ENCODE measurements around the gene FFAR3.
A peak's percentile ranks its signal among the peaks of the same experiment; 100 is the strongest.

Gene FFAR3

DNA sequence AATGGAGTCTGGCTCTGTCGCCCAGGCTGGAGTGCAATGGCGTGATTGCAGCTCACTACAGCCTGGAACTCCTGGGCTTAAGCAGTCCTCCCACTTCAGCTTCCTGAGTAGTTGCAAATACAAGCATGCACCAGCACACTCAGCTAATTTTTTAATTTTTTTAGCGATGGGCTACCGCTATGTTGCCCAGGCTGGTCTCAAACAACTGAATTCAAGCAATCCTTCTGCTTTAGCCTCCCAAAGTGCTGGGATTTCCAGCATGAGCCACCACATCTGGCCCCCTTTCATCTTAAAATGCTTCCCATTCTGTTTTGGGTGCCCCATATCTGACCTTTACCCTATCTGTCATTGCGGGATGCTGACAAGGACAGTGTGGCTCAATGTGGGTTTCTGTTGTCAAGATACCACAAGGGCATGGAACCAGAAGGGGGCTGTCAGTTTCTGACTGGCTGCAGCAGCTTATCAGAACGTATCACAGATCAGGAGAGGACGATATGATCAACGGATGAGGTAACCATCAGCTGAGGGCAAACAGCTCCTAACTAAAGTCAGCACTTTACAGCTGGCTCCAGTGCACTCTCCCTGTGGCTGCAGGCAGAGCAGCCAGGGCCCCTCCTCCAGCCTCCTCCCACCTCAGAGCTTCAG is 45.0 kb downstream of the FFAR3 start:
- Histone ChIP-seq H3K4ac (ENCODE audit: low read length) (no peak overlapping the region), H3K9ac (ENCODE audit: low read depth, low read length, poor library complexity) (no peak overlapping the region), H4K91ac (ENCODE audit: low read depth, low read length, poor library complexity) (no peak overlapping the region), H4K8ac (ENCODE audit: low read depth, low read length) (no peak overlapping the region), H3K4me3 (ENCODE audit: low read length in 2 of 2) (no peak overlapping the region), H3K27me3 (ENCODE audit: control insufficient read depth in 3 of 3, insufficient read depth in 3 of 3, low read depth in 1 of 3, low read length in 3 of 3) (no peaks in the 10 kb centered on the region), H3K23ac (ENCODE audit: low read depth, low read length, poor library complexity) (no peak overlapping the region), H3K18ac (ENCODE audit: low read length) (no peak overlapping the region), H2BK15ac (ENCODE audit: low read length) (no peak overlapping the region), H3K4me2 (ENCODE audit: insufficient read depth, low read length, poor library complexity, severe bottlenecking) (no peak overlapping the region), H2BK12ac (ENCODE audit: low read length) (no peak overlapping the region), H2BK120ac (ENCODE audit: low read depth, low read length) (no peak overlapping the region), H3K14ac (ENCODE audit: low read length) (no peak overlapping the region), H3K27ac (replicated peaks; ENCODE audit: low read length) (no peak overlapping the region), H2BK5ac (ENCODE audit: low read length) (no peak overlapping the region), H2AK5ac (ENCODE audit: low read depth, low read length) (no peak overlapping the region), H3K79me1 (ENCODE audit: low read depth, low read length) (no peaks in the 10 kb centered on the region), H3K36me3 (replicated peaks in 1 of 2; ENCODE audit: control insufficient read depth in 2 of 2, insufficient read depth in 2 of 2, low read length in 2 of 2) (no peaks in the 10 kb centered on the region), H3K9me3 (replicated peaks in 1 of 2; ENCODE audit: control insufficient read depth in 2 of 2, insufficient read depth in 1 of 2, low read depth in 1 of 2, low read length in 2 of 2) (no peaks in the 10 kb centered on the region), H2AFZ (ENCODE audit: low read length) (no peak overlapping the region), H3K4me1 (ENCODE audit: control insufficient read depth in 2 of 2, insufficient read depth in 1 of 2, low read depth in 1 of 2, low read length in 2 of 2) (peaks cover 2 to 6% of the 10 kb centered on the region in 2 donors)
- WGBS, 2 donors (ENCODE audit: extremely low coverage in 2 of 2, insufficient read length in 2 of 2, insufficient replicate concordance in 1 of 2), result no CpG with 5 or more reads among the region's 8 CpGs
- DNase-seq (ENCODE audit: low spot score), result no peak

GRCh38 chr19:35404879-35405622 is 46.8 kb downstream of the FFAR3 start:
- Histone ChIP-seq H2AK5ac (ENCODE audit: low read depth, low read length) (no peak overlapping the region), H2BK120ac (ENCODE audit: low read depth, low read length) (no peak overlapping the region), H3K4me1 (ENCODE audit: control insufficient read depth in 2 of 2, insufficient read depth in 1 of 2, low read depth in 1 of 2, low read length in 2 of 2) (peaks cover 2 to 6% of the 10 kb centered on the region in 2 donors), H2BK15ac (ENCODE audit: low read length) (no peak overlapping the region), H3K23ac (ENCODE audit: low read depth, low read length, poor library complexity) (no peak overlapping the region), H3K9me3 (replicated peaks in 1 of 2; ENCODE audit: control insufficient read depth in 2 of 2, insufficient read depth in 1 of 2, low read depth in 1 of 2, low read length in 2 of 2) (no peaks in the 10 kb centered on the region), H3K4me2 (ENCODE audit: insufficient read depth, low read length, poor library complexity, severe bottlenecking) (no peak overlapping the region), H4K8ac (ENCODE audit: low read depth, low read length) (no peak overlapping the region), H3K27me3 (ENCODE audit: control insufficient read depth in 3 of 3, insufficient read depth in 3 of 3, low read depth in 1 of 3, low read length in 3 of 3) (no peaks in the 10 kb centered on the region), H3K36me3 (replicated peaks in 1 of 2; ENCODE audit: control insufficient read depth in 2 of 2, insufficient read depth in 2 of 2, low read length in 2 of 2) (no peaks in the 10 kb centered on the region), H3K4me3 (ENCODE audit: low read length in 2 of 2) (no peak overlapping the region), H3K79me1 (ENCODE audit: low read depth, low read length) (no peaks in the 10 kb centered on the region), H3K18ac (ENCODE audit: low read length) (no peak overlapping the region), H3K14ac (ENCODE audit: low read length) (no peak overlapping the region), H2AFZ (ENCODE audit: low read length) (peak overlapping the region; percentile 34), H4K91ac (ENCODE audit: low read depth, low read length, poor library complexity) (no peak overlapping the region), H3K9ac (ENCODE audit: low read depth, low read length, poor library complexity) (no peak overlapping the region), H3K27ac (replicated peaks; ENCODE audit: low read length) (peak overlapping the region; percentile 46), H2BK5ac (ENCODE audit: low read length) (no peak overlapping the region), H2BK12ac (ENCODE audit: low read length) (no peak overlapping the region), H3K4ac (ENCODE audit: low read length) (no peak overlapping the region)
- DNase-seq (ENCODE audit: low spot score), result peak; percentile 17
- no CpG with 5 or more reads among the region's 11 CpGs for WGBS, 2 donors (ENCODE audit: extremely low coverage in 2 of 2, insufficient read length in 2 of 2, insufficient replicate concordance in 1 of 2)

- H2BK5ac ChIP-seq (ENCODE audit: low read length), result no peak overlapping the region
- H2AFZ ChIP-seq (ENCODE audit: low read length), result no peak overlapping the region
- no peak overlapping the region for H2BK12ac ChIP-seq (ENCODE audit: low read length)
- H2BK120ac ChIP-seq (ENCODE audit: low read depth, low read length), result no peak overlapping the region
- H3K4me3 ChIP-seq (ENCODE audit: low read length in 2 of 2), result no peak overlapping the region
- H3K4me1 ChIP-seq (ENCODE audit: control insufficient read depth in 2 of 2, insufficient read depth in 1 of 2, low read depth in 1 of 2, low read length in 2 of 2), result peaks cover 2 to 6% of the 10 kb centered on the region in 2 donors
- H3K79me1 ChIP-seq (ENCODE audit: low read depth, low read length), result no peaks in the 10 kb centered on the region
- no peak overlapping the region for H3K27ac ChIP-seq (replicated peaks; ENCODE audit: low read length)
- no peak overlapping the region for H3K18ac ChIP-seq (ENCODE audit: low read length)
- H3K4ac ChIP-seq (ENCODE audit: low read length), result no peak overlapping the region
- no peak overlapping the region for H3K9ac ChIP-seq (ENCODE audit: low read depth, low read length, poor library complexity)
- H3K4me2 ChIP-seq (ENCODE audit: insufficient read depth, low read length, poor library complexity, severe bottlenecking), result no peak overlapping the region
- no peak overlapping the region for H2AK5ac ChIP-seq (ENCODE audit: low read depth, low read length)
- H2BK15ac ChIP-seq (ENCODE audit: low read length), result no peak overlapping the region
- no CpG with 5 or more reads among the region's 6 CpGs for WGBS, 2 donors (ENCODE audit: extremely low coverage in 2 of 2, insufficient read length in 2 of 2, insufficient replicate concordance in 1 of 2)
- no peaks in the 10 kb centered on the region for H3K27me3 ChIP-seq (ENCODE audit: control insufficient read depth in 3 of 3, insufficient read depth in 3 of 3, low read depth in 1 of 3, low read length in 3 of 3)
- H4K8ac ChIP-seq (ENCODE audit: low read depth, low read length), result no peak overlapping the region
- H3K36me3 ChIP-seq (replicated peaks in 1 of 2; ENCODE audit: control insufficient read depth in 2 of 2, insufficient read depth in 2 of 2, low read length in 2 of 2), result no peaks in the 10 kb centered on the region
- H3K14ac ChIP-seq (ENCODE audit: low read length), result no peak overlapping the region
- no peak overlapping the region for H3K23ac ChIP-seq (ENCODE audit: low read depth, low read length, poor library complexity)
- DNase-seq (ENCODE audit: low spot score), result no peak
- no peaks in the 10 kb centered on the region for H3K9me3 ChIP-seq (replicated peaks in 1 of 2; ENCODE audit: control insufficient read depth in 2 of 2, insufficient read depth in 1 of 2, low read depth in 1 of 2, low read length in 2 of 2)
- H4K91ac ChIP-seq (ENCODE audit: low read depth, low read length, poor library complexity), result no peak overlapping the region
Observed at GRCh38 chr19:35407619-35408018, 49.4 kb downstream of the FFAR3 start.

DNA sequence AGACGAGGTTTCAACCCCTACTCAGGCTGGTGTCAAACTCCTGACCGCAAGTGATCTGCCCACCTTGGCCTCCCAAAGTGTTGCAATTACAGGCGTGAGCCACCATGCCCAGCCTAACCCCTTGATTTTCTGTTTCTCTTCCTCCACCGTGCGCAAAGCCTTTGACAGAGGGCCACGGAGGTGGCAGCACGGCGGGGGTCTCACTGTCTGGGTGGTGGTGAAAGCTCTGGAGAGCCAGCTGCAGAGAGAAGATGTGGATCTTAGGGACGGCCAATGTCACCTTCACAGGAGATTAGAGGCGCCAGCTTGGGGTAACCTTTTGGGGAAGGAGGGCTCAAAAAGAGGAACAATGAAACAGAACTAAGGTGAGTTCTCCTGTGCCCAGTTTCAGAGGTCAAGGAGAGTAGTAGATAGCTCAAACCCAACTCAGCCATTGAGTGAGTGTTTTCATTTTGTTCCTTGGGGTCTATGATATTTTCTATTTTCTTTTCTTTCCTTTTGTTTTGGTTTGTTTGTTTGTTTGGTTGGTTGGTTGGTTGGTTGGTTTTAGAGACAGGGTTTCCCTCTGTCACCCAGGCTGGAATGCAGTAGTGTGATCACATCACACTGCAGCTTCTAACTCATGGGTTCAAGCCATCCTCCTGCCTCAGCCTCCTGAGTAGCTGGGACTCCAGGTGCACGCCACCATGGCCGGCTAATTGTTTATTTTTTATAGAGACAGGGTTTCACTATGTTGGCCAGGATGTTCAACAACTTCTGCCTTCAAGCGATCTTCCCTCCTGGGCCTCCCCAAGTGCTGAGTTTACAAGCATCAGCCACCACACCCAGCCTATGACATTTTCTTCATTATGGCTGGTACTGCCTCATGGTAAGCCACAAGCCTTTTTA is 50.3 kb downstream of the FFAR3 start:
- Histone ChIP-seq H3K27ac (replicated peaks; ENCODE audit: low read length) (no peak overlapping the region), H4K91ac (ENCODE audit: low read depth, low read length, poor library complexity) (no peak overlapping the region), H3K4ac (ENCODE audit: low read length) (no peak overlapping the region), H3K18ac (ENCODE audit: low read length) (peak overlapping the region; percentile 35), H3K9me3 (replicated peaks in 1 of 2; ENCODE audit: control insufficient read depth in 2 of 2, insufficient read depth in 1 of 2, low read depth in 1 of 2, low read length in 2 of 2) (no peaks in the 10 kb centered on the region), H2BK15ac (ENCODE audit: low read length) (no peak overlapping the region), H3K4me1 (ENCODE audit: control insufficient read depth in 2 of 2, insufficient read depth in 1 of 2, low read depth in 1 of 2, low read length in 2 of 2) (peaks cover 2 to 6% of the 10 kb centered on the region in 2 donors), H3K79me1 (ENCODE audit: low read depth, low read length) (no peaks in the 10 kb centered on the region), H3K14ac (ENCODE audit: low read length) (no peak overlapping the region), H3K9ac (ENCODE audit: low read depth, low read length, poor library complexity) (no peak overlapping the region), H2BK5ac (ENCODE audit: low read length) (no peak overlapping the region), H2BK120ac (ENCODE audit: low read depth, low read length) (no peak overlapping the region), H2AK5ac (ENCODE audit: low read depth, low read length) (no peak overlapping the region), H2BK12ac (ENCODE audit: low read length) (no peak overlapping the region), H2AFZ (ENCODE audit: low read length) (no peak overlapping the region), H3K4me2 (ENCODE audit: insufficient read depth, low read length, poor library complexity, severe bottlenecking) (no peak overlapping the region), H3K36me3 (replicated peaks in 1 of 2; ENCODE audit: control insufficient read depth in 2 of 2, insufficient read depth in 2 of 2, low read length in 2 of 2) (no peaks in the 10 kb centered on the region), H3K4me3 (ENCODE audit: low read length in 2 of 2) (no peak overlapping the region), H3K27me3 (ENCODE audit: control insufficient read depth in 3 of 3, insufficient read depth in 3 of 3, low read depth in 1 of 3, low read length in 3 of 3) (peaks cover 0 to under 1% (median 0%) of the 10 kb centered on the region in 3 experiments), H3K23ac (ENCODE audit: low read depth, low read length, poor library complexity) (no peak overlapping the region), H4K8ac (ENCODE audit: low read depth, low read length) (no peak overlapping the region)
- DNase-seq (ENCODE audit: low spot score), result no peak
- WGBS, 2 donors (ENCODE audit: extremely low coverage in 2 of 2, insufficient read length in 2 of 2, insufficient replicate concordance in 1 of 2), result no CpG with 5 or more reads among the region's 13 CpGs

Measured in neuronal stem cell (in vitro differentiated cells).